Measurements from ENCODE around the gene STAT6. TPM values are rescaled to one million over a fixed set of nuclear protein-coding genes. Genes with fewer than 3 reads are reported as not detected.

Gene STAT6
- total and polyA plus RNA-seq, 2 donors (not counting 1 experiment from before 2014, with no cell fraction given) = 103 to 123 TPM

DNA sequence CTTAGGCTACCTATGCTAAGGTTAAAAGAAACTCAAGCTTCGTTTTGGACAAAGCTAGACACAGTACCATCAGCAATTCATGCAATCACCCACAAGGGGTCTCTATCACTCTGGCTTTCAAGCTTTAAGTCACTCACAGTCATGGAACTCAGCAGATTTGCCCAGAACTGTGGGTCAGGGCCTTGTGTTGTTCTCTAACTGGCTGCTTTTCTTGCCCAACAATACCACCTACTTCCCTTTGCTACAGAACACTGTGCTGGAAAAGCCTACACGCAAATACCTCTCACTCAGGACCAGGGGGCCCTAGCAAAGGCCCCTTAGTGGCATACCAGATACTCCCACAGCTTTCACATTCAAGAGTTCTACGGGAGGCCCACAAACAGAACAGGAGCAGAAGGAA is 41.6 kb downstream of the STAT6 start:
- Histone ChIP-seq H3K79me2 (ENCODE audit: control insufficient read depth, insufficient read depth, low read length) (no peaks in the 10 kb centered on the region), H3K9ac (ENCODE audit: insufficient read depth, low read length) (no peak overlapping the region), H3K36me3 (ENCODE audit: control insufficient read depth, insufficient read depth, low read length) (peaks cover 6% of the 10 kb centered on the region), H3K9me3 (ENCODE audit: control insufficient read depth, insufficient read depth, low read depth, low read length) (no peaks in the 10 kb centered on the region), H3K4me1 (ENCODE audit: control insufficient read depth, extremely low read depth, insufficient read depth, low read length) (peaks cover 2% of the 10 kb centered on the region), H3K4me2 (ENCODE audit: extremely low read depth, insufficient read depth, low read length) (peak overlapping the region; percentile 57), H3K27me3 (ENCODE audit: control insufficient read depth, insufficient read depth, low read length) (no peaks in the 10 kb centered on the region), H2AFZ (ENCODE audit: low read length) (peak overlapping the region; percentile 63), H3K27ac (ENCODE audit: insufficient read depth, low read length) (peak overlapping the region; percentile 52), H3K4me3 (replicated peaks in 1 of 4; ENCODE audit: control extremely low read depth in 1 of 4, insufficient read depth in 1 of 4, low read depth in 3 of 4, low read length in 4 of 4) (no peak overlapping the region), H4K20me1 (ENCODE audit: control insufficient read depth, extremely low read depth, insufficient read depth, low read length) (no peaks in the 10 kb centered on the region)
- peak; percentile 75 to 94 for DNase-seq (ENCODE audit: low read depth in 2 of 2)
- no peak for TF ChIP-seq EZH2 (IDR thresholded peaks at IDR 0.05; ENCODE audit: low read length, missing control alignments)
- TF ChIP-seq, protein P1, sequence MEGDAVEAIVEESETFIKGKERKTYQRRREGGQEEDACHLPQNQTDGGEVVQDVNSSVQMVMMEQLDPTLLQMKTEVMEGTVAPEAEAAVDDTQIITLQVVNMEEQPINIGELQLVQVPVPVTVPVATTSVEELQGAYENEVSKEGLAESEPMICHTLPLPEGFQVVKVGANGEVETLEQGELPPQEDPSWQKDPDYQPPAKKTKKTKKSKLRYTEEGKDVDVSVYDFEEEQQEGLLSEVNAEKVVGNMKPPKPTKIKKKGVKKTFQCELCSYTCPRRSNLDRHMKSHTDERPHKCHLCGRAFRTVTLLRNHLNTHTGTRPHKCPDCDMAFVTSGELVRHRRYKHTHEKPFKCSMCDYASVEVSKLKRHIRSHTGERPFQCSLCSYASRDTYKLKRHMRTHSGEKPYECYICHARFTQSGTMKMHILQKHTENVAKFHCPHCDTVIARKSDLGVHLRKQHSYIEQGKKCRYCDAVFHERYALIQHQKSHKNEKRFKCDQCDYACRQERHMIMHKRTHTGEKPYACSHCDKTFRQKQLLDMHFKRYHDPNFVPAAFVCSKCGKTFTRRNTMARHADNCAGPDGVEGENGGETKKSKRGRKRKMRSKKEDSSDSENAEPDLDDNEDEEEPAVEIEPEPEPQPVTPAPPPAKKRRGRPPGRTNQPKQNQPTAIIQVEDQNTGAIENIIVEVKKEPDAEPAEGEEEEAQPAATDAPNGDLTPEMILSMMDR (conservative IDR thresholded peaks at IDR 0.05 in 1 of 2, IDR thresholded peaks at IDR 0.05 in 1 of 2; ENCODE audit: low read depth in 1 of 2, low read length in 2 of 2) = peak; percentile 94

DNA sequence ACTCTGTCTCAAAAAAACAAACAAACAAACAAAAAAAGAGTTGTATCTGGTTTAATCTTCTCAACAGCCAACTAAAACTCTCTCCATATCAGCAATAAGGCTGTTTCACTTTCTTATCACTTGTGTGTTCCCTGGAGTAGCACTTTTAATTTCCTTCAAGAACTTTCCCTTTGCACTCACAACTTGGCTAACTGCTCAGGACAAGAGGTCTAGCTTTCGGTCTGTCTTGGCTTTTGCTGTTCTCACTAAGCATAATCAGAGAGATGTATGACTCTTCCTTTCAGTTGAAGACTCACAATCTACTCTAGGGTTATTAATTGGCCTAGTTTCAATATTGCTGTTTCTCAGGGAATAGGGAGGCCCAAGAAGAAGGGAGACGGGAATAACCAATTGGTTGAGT is 44.9 kb downstream of the STAT6 start:
- no peak overlapping the region for H2AFZ ChIP-seq (ENCODE audit: low read length)
- no peak for TF ChIP-seq EZH2 (IDR thresholded peaks at IDR 0.05; ENCODE audit: low read length, missing control alignments)
- TF ChIP-seq, protein P1 (conservative IDR thresholded peaks at IDR 0.05 in 1 of 2, IDR thresholded peaks at IDR 0.05 in 1 of 2; ENCODE audit: low read depth in 1 of 2, low read length in 2 of 2) = no peak
- H3K4me2 ChIP-seq (ENCODE audit: extremely low read depth, insufficient read depth, low read length) = no peak overlapping the region
- no peak for DNase-seq (ENCODE audit: low read depth in 2 of 2)
- peaks cover 6% of the 10 kb centered on the region for H3K36me3 ChIP-seq (ENCODE audit: control insufficient read depth, insufficient read depth, low read length)
- no peak overlapping the region for H3K27ac ChIP-seq (ENCODE audit: insufficient read depth, low read length)
- H3K27me3 ChIP-seq (ENCODE audit: control insufficient read depth, insufficient read depth, low read length) = no peaks in the 10 kb centered on the region
- no peaks in the 10 kb centered on the region for H3K79me2 ChIP-seq (ENCODE audit: control insufficient read depth, insufficient read depth, low read length)
- no peaks in the 10 kb centered on the region for H3K9me3 ChIP-seq (ENCODE audit: control insufficient read depth, insufficient read depth, low read depth, low read length)
- peaks cover 2% of the 10 kb centered on the region for H3K4me1 ChIP-seq (ENCODE audit: control insufficient read depth, extremely low read depth, insufficient read depth, low read length)
- no peaks in the 10 kb centered on the region for H4K20me1 ChIP-seq (ENCODE audit: control insufficient read depth, extremely low read depth, insufficient read depth, low read length)
- no peak overlapping the region for H3K4me3 ChIP-seq (replicated peaks in 1 of 4; ENCODE audit: control extremely low read depth in 1 of 4, insufficient read depth in 1 of 4, low read depth in 3 of 4, low read length in 4 of 4)
- no peak overlapping the region for H3K9ac ChIP-seq (ENCODE audit: insufficient read depth, low read length)

DNA sequence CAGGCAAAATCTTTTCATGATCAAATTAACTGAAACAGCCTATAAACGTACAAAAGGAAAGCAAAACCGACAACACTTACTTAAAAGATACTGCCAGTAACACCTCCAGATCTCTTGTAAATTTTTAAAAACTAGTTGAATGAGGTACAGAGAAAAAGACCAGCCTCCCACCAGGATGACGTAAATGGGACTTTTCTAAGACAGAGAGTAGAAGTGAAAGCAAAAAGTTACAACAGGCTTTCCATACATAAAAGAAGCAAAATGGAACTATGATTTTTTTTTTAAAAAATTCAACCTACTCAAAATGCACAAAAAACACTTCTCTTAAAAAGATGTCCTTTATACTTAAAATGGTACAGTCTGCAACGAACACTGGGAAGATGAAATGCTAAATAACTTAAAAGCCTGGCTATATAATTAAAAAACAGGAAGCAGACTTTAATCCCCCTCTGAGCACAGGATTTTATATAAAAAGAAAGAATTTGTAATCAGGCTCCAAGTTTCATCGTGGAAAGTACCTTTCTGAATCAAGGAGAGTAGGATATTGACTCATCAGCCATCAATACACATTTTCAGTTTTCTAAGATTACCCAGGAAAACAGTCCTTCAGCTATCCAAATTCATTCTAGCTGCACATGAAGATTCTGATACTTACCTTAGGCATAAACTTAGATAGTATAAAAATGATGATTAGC is 47.0 kb downstream of the STAT6 start:
- Histone ChIP-seq H3K79me2 (ENCODE audit: control insufficient read depth, insufficient read depth, low read length) (no peaks in the 10 kb centered on the region), H3K36me3 (ENCODE audit: control insufficient read depth, insufficient read depth, low read length) (peaks cover 5% of the 10 kb centered on the region), H3K9me3 (ENCODE audit: control insufficient read depth, insufficient read depth, low read depth, low read length) (no peaks in the 10 kb centered on the region), H3K9ac (ENCODE audit: insufficient read depth, low read length) (no peak overlapping the region), H4K20me1 (ENCODE audit: control insufficient read depth, extremely low read depth, insufficient read depth, low read length) (no peaks in the 10 kb centered on the region), H3K4me3 (replicated peaks in 1 of 4; ENCODE audit: control extremely low read depth in 1 of 4, insufficient read depth in 1 of 4, low read depth in 3 of 4, low read length in 4 of 4) (no peak overlapping the region), H3K27me3 (ENCODE audit: control insufficient read depth, insufficient read depth, low read length) (no peaks in the 10 kb centered on the region), H3K4me2 (ENCODE audit: extremely low read depth, insufficient read depth, low read length) (no peak overlapping the region), H3K4me1 (ENCODE audit: control insufficient read depth, extremely low read depth, insufficient read depth, low read length) (no peaks in the 10 kb centered on the region), H2AFZ (ENCODE audit: low read length) (no peak overlapping the region), H3K27ac (ENCODE audit: insufficient read depth, low read length) (no peak overlapping the region)
- TF ChIP-seq, protein P1 (conservative IDR thresholded peaks at IDR 0.05 in 1 of 2, IDR thresholded peaks at IDR 0.05 in 1 of 2; ENCODE audit: low read depth in 1 of 2, low read length in 2 of 2) = no peak
- TF ChIP-seq EZH2 (IDR thresholded peaks at IDR 0.05; ENCODE audit: low read length, missing control alignments) = no peak
- no peak for DNase-seq (ENCODE audit: low read depth in 2 of 2)
